Pulmonary artery endothelial cell (primary cell): ENCODE measurements around the gene LMF2. TPM values are rescaled to one million over a fixed set of nuclear protein-coding genes. Genes with fewer than 3 reads are reported as not detected.
"Not testable (repeated sequence)": the region's sequence is repeated elsewhere in the genome, so short reads cannot be mapped to it uniquely, and the experiment has no call there.

ENCODE experiments used
- DNase-seq: peaks from one replicate; pipeline ENCODE4 v3.0.0-alpha.2; 2011; ENCODE audit warnings: low read depth, low spot score
- total RNA-seq: library from RNA; depleted of rRNA; stranded (reverse); fragments of >200 nt; gene quantifications from 2 replicates; pipeline ENCODE4 v1.2.3, GENCODE V29; 2014

Gene LMF2
- total RNA-seq, 1 donor from 2014 or later = 29.5 TPM

DNA sequence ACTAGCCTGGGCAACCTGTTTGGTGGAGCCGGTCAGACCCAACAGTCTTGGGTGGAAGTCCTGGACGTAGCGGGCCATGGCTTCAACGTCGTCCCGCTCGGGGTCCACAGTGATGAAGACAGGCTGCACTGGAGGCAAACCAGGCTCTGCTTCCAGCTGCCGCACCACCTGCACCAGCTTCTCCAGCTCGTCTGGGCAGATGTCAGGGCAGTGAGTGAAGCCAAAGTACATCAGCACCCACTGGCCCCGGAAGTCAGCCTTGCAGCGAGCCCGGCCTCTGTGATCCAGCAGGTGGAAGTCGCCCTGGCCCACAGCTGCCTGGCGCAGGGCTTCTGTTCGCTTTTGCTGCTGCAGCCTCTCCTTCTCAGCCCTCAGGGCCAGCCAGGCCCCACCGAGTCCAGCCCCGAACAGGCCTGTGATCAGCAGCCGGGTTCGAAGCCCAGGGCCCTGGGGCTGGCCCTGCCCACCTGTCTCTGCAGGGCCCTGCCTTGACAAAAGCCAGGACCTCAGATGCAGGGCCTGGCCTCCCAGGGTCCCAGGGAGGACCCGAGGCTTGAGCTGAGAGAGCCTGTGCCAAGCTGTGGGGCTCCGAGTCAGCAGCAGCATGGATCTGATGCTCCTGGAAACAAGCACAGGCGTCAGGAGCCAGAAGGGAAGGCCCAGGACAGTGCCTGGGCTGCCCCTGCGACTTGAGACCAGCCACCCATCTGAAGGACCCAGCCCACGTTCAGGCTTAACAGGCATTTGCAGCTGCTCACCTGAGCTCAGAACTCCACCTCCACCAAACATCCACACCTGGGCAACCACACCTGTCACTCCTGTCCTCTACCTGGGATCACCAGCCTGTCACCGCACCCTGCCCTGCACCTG, 16.5 kb upstream of the LMF2 start:
- DNase-seq = no peak

DNA sequence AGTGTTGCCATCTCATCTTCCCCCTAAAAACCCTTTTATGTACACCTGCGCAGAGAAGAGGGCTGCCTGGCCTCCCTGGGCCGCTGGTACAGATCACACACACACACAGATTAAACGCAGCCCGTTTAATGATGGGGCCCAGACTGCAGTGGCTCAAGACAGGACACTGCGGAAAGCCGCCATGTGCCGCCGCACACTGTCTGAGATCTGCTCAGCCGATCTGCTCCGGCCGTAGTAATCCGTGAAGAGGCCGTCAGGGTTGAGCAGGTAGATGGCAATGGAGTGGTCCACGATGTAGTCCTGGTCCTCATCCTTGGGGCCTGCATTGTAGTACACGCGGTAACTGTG, 15.9 kb upstream of the LMF2 start:
- no peak for DNase-seq

DNA sequence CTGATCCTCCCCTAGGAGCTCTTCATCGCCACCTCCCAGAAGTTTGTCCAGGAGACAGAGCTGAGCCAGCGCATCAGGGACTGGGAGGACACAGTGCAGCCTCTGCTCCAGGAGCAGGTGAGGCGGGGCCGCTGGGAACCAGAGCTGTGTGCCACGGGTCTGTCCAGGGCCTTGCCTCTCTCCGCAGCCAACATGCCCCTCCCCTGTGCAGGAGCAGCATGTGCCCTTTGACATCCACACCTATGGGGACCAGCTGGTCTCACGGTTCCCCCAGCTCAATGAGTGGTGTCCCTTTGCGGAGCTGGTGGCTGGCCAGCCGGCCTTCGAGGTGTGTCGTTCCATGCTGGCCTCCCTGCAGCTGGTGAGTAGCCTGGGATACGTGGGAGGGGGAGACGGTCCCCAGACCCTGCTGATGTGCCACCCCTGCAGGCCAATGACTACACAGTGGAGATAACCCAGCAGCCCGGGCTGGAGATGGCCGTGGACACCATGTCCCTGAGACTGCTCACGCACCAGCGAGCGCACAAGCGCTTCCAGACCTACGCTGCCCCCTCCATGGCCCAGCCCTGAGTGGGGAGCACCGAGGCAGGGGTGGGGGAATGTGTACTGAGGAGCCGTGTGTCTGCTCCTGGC, 15.4 kb upstream of the LMF2 start:
- no peak for DNase-seq

DNA sequence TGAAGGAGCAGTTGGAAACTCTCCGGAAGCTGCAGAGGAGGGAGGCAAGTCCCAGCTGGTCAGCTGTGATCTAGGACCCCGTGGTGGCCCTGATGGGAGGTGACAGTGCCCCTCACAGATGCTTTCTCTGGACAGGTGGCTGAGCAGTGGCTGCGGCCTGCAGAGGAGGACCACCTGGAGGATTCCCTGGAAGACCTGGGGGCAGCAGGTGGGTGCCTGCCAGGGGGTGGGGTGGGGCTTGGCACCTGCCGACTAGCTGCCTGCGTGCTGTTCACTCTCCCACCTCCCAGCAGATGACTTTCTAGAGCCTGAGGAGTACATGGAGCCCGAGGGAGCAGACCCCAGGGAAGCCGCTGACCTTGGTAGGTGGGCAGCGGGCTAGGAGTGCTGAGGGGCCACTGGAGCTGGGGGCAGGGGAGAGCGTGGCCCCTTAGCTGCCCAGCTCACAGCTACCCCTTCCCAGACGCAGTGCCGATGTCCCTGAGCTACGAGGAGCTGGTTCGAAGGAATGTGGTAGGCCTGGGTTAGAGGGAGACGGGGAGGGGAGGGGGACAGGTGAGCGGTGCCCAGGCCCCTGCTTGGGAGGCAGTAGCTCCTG, 14.8 kb upstream of the LMF2 start:
- no peak for DNase-seq

DNA sequence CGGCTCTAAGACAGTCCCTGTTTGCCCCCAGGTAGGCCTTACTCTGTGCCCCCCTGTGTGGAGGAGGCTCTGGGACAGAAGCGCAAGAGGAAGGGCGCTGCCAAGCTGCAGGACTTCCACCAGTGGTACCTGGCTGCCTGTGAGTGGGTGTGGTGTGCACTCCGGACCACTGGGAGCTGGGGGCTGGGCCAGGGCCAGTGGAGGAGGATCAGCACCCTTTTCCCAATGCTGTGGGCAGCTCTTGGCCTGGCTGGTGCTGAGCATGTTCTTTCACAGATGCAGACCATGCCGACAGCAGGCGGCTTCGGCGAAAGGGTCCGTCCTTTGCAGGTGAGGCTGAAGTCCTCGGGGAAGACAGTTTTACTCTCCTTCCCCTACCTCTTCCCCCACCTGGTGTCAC, 14.2 kb upstream of the LMF2 start:
- no peak for DNase-seq

DNA sequence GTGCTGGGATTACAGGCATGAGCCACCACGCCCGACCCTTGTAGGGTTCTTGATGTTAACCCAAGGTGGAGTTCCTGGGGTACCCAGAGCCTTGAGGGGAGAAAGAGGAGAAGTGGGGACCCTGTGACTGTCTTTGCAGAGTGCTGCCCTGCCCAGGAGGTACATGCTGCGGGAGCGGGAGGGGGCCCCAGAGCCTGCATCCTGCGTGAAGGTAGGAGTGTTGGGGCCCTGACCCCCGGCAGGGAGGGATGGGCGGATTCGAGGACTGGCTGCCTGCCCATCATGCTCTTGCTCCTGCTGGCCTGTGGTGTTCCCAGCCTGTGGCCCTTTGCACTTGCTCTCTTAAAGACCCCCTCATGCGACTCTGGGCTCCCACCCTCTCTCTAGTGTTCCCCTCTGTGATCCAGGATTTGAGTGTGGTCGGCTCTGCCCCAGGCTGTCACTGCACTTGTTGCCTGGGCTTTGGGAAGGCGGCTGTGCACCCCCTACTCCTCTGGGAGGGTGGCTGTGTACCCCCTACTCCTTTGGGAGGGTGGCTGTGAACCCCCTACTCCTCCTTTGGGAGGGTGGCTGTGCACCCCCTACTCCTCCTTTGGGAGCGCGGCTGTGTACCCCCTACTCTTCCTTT, 13.4 kb upstream of the LMF2 start:
- no peak for DNase-seq

DNA sequence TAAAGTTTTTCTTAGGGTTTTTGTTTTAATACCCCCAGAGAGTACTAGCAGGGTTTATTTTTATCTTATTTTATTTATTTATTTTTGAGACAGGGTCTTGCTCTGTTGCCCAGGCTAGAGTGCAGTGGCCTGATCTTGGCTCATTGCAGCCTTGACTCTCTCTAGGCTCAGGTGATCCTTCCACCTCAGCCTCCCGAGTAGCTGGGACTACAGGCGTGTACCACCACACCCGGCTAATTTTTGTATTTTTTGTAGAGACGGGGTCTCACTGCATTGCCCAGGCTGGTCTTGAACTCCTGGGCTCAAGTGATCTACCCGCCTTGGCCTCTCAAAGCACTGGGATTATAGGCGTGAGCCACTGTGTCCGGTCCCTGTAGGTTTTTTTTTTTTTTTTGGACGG, 12.7 kb upstream of the LMF2 start:
- not testable (repeated sequence) for DNase-seq

DNA sequence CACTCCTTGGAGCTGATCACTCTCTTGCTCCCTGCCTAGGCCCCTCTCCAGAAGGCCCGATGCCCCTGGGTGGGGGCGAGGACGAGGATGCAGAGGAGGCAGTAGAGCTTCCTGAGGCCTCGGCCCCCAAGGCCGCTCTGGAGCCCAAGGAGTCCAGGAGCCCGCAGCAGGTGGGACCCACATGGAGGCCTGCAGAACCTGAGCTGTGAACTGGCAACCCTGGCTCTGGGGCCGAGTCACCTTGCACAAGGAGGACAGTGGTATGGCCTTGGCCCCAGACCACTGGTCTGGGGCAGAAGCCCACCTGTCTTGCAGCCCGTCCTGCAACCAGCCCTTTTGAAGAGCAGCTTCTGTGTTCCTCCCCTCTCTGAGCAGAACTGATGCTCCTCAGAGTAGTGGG, 11.6 kb upstream of the LMF2 start:
- DNase-seq = no peak

DNA sequence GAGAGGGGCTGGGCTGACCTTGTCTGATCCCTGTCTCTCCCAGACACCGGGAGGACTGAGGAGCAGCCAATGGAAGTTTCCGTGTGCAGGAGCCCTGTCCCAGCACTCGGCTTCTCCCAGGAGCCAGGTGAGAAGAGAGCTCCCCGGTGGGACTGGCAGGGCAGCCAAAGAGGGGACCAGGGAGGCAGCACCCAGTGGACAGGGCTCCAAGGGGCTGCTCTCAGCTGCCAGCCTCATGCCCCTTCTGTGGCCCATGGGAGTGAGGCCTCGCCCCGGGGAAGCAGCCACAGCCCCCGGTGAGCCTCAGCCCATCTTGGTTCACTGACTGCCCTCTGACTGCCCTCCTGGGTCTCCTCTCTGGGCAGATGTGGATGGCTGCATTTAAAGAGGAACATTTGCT, 11.1 kb upstream of the LMF2 start:
- DNase-seq = no peak

DNA sequence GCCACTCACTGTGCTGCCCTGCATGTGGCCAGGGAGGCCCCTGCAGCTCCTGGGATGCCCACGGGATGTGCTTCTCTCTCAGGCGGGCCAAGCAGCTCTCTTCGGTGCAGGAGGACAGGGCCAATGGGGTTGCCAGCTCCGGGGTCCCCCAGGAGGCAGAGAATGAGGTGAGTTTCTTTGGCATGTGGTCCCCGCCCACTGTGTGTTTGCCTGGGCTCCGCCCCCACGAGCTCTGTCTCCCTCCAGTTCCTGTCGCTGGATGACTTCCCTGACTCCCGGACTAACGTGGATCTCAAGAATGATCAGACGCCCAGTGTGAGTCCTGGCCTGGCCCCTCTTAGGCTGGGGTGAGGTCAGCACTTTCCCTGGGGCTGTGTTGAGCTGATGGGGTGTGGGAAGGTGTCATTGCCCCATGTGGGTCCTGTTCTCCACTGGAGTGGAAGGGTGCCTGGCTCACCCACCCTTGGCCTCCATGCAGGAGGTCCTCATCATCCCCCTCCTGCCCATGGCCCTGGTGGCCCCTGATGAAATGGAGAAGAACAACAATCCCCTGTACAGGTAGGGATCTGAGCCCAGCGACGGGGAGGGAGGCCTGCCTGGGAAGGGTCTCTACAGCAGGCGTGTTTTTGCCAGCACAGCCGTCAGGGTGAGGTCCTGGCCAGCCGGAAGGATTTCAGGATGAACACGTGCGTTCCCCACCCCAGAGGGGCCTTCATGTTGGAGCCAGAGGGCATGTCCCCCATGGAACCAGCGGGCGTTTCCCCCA, 10.2 kb upstream of the LMF2 start:
- DNase-seq = no peak

DNA sequence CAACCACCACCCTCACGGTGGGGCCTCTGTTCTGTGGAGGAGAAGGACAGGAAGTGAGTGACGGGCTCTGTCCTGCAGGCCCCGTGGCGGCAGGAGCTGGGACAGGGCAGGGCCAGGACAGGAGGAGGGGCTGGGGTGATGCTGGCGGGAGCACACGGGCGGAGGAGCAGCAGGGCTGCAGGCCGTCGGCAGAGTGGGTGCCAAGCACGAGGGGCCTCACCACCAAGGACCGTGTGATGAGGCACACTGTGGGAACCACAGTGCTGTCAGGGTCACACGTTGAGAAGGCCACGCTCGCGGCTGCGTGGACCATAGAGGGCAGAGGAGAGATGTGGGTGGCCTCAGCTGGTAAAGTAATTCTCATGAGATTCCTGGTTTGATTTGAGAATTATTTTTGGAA, 9.4 kb upstream of the LMF2 start:
- DNase-seq = no peak

DNA sequence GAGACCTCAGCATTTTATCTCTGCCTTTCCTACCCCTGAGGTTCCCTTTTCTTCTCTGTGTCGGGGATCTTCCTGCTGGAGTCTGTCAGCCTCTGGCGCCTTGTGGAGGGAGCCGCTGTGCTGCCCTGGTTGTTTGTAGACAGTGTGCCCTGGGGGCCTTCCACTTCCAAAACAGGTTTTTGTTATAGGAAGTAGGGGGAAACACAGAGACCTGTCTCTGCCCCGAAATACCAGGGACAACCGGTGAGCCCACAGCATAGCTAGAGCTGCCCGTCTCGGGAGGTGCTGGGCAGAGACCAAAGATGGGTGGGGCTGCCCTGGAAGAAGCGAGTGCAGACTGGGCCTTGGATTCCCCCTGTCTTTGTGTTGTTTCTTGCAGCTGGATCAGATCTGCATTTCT, 8.6 kb upstream of the LMF2 start:
- DNase-seq = no peak

DNA sequence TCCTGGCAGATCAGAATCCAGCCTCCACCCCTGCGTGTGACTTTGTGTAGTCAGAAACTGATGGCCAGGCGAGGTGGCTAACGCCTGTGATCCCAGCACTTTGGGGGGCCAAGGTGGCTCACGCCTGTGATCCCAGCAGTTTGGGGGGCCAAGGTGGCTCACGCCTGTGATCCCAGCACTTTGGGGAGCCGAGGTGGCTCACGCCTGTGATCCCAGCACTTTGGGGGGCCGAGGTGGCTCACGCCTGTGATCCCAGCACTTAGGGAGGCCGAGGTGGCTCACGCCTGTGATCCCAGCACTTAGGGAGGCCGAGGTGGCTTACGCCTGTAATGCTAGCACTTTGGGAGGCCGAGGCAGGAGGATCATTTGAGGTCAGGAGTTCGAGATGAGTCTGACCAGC, 5.7 kb upstream of the LMF2 start:
- no peak for DNase-seq

DNA sequence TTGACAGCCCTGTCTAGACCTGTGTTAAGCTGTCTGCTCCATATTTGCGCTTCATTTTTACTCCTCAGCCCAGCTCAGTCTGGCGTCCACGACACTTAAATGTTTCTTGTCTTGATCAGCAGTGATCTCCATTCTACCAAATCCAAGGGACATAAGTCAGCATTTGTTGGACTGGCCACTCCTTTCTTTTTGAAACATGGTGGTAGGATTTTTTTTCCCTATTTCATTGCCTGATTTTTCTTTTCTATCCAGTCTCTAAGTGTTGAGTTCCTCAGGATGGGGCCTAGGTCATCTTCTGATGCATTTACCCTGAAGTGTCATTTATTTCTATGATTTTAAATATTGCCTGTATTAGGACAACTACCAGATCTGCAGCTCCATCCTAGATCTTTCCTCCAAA, 1.4 kb upstream of the LMF2 start:
- DNase-seq = no peak

DNA sequence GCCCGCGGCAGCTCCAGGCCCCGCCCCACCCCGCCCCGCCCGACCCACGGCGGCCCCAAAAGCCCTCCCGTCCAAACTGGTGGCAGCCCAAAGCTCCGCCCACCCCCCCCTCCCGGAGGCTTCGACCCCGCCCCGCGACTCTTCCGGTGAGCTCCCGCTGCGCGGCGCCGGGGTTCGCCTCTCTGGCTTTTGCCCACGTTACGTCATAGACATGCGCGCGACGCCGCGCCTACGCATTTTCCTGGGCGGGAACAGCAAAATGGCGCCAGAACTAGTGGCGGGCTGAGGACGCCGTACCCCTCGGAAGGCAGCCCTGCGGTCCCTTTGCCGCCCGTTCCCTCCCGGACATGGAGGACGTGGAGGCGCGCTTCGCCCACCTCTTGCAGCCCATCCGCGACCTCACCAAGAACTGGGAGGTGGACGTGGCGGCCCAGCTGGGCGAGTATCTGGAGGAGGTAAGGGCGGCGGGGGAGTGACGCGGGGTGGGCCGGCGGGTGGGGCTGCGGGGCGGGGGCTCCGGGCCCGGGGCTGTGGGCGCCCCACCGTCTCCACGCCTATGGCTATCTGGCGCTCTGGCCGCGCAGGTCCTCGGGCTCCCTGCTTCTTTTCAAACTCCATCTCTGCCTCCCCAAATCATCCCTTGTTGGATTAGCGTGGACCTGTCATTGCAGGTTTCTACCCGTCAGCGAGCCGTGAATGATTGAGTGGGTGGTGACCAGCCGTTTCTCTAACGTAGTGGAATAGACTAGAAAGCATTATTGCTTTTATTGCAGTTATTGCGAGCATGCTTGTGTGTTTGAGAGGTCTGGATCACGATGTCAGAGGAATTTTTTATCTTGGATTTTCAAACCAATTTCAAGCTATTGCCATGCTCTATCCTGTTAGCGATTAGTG, 736 bp upstream of the LMF2 start, which contains the start of gene NCAPH2:
Gene NCAPH2, plus strand, starts transcription at position 234 of the 894 bp plus-strand sequence. Its CDS starts 114 bp downstream, at position 348.
- DNase-seq = peak; percentile 83

DNA sequence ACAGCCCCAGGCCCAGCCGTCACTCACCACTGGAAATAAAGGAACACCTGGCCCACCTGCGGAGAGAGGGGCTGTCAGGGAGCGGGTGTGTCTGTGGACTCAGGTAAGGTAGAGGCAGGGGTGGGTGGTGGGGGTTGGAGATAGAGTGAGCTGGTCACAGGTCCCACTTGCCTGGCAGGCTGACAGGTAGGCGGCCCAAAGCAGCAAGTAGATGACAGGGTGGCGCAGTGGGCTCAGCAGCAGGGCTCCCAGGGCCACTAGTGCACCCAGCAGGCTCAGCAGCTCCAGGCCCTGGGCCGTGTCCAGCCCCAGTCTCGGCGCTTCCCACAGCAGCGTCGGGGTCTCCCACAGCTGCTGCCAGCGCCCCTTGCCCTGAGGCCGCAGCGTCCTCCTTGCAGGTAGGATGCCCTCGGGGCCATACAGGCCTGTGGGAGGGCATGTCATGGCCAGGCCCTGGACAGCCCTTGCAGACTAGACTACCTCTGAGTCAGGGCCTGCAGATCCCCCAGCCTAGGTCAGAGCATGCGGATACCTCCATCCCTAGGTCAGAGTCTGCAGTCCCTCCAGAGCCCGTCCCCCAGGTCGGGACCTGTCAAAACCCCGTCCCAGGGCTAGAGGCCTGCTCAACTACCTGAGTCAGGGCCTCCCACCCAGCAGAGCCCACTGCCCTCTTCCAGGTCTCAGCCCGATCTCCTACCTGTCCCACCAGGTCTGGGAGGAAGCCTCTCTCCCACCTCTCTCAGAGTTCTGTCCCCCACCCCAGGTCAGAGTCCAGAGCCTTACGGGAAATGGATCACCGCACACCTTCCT, 686 bp downstream of the LMF2 start:
- no peak for DNase-seq

DNA sequence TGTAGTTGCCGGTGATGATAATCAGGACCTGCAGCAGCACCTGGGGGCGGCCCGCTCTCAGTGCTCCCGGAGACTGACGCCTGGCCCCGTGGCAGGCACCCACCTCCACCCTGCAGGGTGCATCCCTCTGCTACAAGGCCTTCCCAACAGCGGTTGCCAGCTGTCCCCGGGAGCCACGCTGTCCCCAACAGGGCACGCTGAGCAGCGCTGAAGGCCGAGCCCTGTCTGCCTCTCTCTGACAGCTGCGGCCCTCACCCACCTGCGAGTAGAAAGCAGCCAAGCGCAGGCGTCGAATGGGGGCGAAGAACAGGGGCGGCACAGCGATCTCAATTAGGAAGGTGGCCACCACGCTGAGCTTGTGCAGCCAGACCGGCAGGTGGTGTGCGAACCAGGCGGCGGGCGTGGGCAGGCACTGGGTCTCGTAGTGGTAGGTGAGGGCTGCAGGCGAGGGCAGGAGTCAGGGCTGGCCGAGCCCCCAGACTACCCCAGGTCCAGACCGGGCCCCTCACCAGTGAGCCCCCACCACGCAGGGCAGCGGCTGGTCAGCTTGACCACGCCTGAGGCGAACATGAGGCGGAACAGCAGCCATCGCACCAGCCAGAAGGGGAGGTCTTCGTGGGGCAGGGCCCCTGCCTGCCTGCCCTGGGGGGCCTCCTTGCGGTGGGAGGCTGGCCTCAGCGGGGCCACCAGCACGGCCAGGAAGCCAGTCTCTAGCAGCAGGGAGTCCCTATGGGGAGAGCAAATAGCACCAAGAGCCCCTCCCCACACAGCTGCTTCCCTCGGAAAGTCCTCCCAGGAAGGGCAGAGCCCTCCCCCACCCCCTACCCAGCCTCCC, 1.5 kb downstream of the LMF2 start:
- no peak for DNase-seq

DNA sequence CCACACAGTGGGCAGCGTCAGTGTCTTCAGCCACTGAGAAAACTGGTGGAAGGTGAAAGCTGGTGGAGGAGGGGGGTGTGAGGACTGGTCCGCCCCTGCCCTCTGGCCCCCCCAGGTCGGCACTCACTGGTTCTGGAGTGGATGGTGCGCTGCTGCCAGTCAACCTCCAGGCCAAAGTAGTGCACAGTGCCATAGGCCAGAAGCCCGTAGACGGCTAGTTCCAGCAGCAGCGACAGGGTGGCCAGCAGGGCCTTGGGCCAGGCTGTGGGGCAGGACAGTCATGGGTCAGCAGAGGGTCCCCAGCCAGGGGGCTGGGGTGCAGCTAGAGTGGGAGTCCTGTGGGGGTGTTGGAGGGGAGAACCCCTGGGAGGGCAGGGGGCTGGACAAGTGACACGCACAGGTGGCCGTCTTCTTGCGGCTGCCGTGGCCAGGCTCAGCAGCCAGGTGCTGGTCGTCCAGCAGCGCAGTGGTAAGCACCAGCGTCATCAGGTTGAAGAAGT, 2.2 kb downstream of the LMF2 start:
- no peak for DNase-seq
